GM18498 (cell line): ENCODE data around the gene CNGA3.

Experiments
- ATAC-seq: cut with Tn5 transposase; IDR thresholded peaks from one replicate; pipeline ENCODE4 v1.9.1; 2021; ENCODE audit warnings: mild to moderate bottlenecking, moderate library complexity; ENCODE audit not compliant: unreplicated experiment

CNGA3 gene

DNA sequence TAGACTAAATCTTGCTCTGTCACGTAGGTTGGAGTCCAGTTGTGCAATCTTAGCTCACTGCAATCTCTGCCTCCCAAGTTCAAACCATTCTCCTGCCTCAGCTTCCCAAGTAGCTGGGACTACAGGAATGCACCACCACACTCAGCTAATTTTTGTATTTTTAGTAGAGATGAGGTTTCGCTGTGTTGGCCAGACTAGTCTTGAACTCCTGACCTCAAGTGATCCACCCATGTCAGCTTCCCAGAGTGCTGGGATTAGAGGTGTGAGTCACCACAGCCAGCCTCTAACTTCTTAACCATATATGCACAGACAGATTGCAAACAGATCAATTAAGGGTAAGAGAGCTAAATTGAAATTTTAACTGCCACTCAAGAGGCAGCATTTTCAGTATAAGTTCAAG lies 22.1 kb upstream of the CNGA3 start:
- no peak for ATAC-seq

GRCh38 chr2:98327776-98328175 lies 18.5 kb upstream of the CNGA3 start:
- ATAC-seq = no peak

DNA sequence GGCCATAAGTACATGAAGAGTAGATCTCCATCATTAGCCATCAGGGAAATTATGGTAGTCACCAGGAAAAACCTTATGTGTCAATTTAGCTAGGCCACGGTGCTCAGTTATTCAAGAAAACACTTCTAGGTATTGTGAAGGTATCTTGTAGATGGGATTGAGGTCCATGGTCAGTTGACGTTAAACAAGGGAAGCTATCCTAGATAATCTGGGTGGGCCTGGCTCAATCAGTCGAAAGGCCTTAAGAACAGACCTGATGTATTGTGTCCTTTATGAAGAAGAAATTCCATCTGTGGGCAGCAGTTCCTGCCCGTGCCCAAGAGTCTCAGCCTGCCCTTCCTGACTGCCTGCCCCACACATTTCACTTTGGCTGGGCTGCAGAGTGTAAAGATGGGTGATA lies 16.7 kb upstream of the CNGA3 start:
- no peak for ATAC-seq

GRCh38 chr2:98332989-98333388 lies 13.3 kb upstream of the CNGA3 start:
- no peak for ATAC-seq

GRCh38 chr2:98333922-98334321 lies 12.3 kb upstream of the CNGA3 start:
- no peak for ATAC-seq

GRCh38 chr2:98334439-98335078 lies 11.7 kb upstream of the CNGA3 start:
- ATAC-seq = no peak

DNA sequence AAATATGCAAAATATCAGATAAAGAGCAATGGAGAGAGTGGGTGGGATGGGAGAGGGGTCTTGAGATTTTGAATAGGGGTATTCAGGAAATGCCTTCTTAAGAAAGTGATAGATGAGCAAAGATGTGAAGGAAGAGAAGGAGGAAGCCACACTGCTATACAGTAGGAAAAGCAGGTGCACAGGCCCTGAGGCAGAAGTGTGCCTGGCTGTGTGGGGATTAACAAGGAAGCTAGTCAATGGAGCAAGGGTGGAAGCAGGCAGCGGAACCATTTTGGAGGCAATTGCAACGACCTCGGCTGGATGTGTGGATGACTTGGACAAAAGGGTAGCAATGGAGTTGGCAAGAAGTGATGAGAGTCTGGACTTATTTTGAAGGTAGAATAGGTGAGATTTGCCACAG lies 11.0 kb upstream of the CNGA3 start:
- ATAC-seq = no peak

DNA sequence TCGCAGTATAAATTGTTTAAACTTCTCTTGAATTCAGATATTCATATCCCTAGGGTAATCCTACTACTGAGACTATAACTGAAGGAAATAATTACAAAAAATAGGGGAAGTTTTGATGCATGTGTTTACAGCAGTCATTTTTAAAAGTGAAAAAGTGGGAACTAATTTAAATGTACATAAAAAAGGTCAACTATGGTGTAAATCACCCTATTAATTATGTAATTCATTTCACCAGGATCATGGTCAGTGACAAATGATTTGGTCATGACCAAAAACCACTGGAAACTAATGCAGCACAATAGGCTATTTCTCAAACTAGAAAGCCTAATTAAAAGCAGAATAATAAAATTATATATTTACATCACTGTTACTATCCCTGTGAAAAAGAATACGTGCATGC lies 5.0 kb upstream of the CNGA3 start:
- no peak for ATAC-seq

DNA sequence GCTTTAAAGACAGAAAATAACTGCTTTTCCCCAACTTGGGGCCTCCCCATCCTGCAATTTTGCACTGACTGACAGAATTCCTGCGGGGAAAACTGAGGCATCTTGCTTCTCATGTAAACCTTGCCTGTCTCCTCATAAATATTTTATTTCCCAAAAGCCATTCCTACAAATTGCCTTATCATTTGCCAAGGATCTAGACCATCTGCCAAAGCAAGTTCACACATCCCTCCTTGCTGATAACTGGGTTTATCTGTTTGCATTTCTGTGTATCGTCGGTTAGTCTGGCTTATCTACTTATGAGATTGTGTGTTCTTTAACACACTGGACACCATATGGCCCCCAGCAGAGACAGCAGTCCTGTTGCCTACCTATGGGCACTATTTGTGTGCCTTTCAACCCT lies 3.0 kb upstream of the CNGA3 start:
- ATAC-seq = no peak

DNA sequence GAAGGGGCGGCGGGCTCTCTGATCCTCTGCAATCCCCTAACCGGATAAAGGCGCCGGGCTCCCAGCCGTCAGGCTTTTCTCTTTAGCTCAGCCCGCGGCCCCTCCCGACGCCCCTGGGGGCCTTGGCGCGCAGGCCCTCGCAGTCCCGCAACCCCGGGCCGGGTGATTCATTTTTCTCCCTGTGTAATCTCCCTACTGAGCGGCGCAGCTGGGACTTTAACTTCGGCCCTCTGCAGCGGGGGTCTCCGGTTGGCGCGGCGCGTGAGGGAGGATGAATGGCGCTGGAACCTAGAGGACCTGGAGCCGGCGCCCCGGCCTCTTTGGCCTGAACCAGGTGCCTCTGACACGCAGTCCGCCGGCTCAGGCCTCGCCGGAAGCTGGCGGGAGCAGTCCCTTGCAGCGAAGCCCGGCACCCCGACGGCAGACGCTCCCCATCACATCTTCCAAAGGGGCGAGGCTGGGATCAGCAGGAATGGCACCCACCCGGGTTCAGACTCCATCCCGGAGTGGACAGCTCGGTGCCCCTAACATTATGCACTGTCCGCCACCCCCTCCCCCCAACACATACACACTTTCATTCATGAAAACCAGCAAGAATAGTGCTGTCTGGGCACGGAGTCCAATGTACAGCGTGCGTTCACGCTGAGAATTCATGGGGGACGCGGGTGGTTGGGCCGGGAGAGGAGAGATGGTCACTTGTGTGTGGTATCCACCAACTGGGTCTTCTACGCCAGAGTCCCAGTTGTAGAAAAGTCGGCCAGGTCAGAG lies 1.2 kb downstream of the CNGA3 start:
- ATAC-seq = no peak

GRCh38 chr2:98348066-98348561 lies 1.9 kb downstream of the CNGA3 start:
- no peak for ATAC-seq

DNA sequence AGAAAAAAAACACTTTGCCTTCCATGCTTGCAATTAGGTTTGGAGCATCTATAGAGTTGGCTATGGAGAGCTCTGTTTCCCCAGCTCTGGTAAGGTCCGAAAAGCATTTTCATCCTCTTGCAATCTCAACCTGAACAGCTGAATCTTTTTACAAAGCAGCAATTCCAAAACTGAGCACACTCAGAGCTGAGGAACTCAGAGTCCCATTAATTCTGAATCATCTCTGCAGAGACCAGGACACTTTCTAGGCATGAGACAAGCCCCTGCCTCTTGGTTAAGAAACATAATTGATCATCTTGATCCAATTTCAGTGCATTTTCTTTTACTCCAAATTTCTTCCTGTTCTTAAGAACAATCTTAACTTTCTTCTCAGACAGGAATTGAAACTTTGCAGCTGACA lies 4.2 kb downstream of the CNGA3 start:
- ATAC-seq = no peak

- ATAC-seq = no peak
These were observed 9.6 kb downstream of the CNGA3 start for GRCh38 chr2:98355881-98356280.

- no peak for ATAC-seq
These were observed 10.5 kb downstream of the CNGA3 start for GRCh38 chr2:98356729-98357128.

DNA sequence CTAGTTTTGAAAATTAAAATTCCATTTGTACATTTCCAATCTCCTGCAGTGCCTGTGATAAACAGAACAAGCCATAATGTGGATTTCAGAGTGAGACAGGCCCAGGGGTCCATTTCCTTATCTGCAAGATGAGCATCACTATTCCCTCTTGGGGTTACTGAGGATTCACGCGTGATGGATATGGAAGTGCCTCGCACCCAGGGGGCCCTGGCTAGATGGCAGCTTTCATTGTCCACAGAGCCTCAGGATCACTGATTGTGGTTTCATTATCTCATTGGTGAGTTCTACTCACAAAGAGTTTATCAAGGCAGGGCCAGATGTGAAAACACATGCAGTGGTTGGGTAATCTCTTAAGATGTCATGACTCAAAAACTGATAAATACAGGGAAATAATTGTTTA lies 11.6 kb downstream of the CNGA3 start:
- no peak for ATAC-seq

- ATAC-seq = no peak
These were observed 13.7 kb downstream of the CNGA3 start for GRCh38 chr2:98359986-98360385.

- ATAC-seq = no peak
These were observed 21.5 kb downstream of the CNGA3 start for GRCh38 chr2:98367721-98368120.

DNA sequence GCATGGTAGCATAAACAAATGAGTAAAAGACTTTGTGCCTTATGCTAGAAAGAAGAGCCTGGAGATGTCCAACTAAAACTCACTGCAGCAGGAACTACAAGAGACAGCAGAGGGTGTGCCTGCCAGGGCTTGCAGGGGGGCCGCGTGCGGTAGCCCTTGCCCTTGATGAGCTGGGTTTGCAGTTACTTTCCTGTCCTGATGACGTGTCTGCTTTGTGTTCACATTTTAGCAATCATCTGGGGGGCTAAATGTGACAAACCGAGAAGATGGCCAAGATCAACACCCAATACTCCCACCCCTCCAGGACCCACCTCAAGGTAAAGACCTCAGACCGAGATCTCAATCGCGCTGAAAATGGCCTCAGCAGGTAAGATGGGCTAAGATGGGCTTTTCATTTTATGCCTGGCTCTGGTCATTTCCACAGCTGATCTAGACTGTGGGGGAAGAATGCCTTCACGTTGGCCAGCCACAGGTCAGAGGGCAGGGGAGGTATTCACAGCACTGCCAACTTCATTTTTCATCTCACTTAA lies 23.5 kb downstream of the CNGA3 start:
- no peak for ATAC-seq

DNA sequence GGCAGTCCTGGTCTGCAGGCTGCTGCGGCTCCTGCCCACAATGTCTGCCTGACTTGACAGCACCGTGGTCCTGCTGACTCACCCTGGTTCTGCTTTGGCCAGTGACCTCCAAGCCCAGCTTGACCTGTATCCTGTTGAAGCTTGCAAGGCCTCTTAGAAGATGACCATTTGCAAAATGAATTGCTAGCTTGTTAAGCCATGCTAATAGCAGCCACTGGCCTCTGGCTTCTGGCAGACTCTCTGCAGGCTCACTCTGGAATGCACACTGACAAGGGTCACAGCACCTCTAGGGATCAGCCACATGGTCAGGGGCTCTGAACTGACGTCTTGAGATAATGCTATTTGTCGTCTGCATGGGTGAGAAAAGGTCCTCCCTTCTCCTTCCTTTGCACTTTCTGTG lies 25.9 kb downstream of the CNGA3 start:
- no peak for ATAC-seq

DNA sequence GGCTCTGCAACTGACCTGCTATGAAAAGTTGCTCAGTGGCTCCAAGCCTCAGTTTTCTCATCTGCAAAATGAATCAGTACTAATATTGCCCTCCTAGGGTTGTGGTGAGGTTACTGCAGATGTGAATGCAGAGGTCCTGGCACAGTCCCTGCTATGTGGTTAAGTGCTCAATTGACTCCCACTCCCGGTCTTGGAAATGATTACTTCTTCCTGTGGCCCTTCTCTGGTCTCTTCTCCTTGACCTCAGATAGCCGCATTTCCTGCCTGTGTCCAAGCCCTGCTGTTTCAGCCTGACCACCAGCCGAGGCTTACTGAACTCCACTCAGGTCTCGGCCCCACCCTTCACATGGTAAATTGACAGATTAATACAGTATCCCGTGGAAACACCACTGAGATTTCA lies 26.3 kb downstream of the CNGA3 start:
- no peak for ATAC-seq

- ATAC-seq = no peak
These were observed 28.0 kb downstream of the CNGA3 start for GRCh38 chr2:98374286-98374685.

DNA sequence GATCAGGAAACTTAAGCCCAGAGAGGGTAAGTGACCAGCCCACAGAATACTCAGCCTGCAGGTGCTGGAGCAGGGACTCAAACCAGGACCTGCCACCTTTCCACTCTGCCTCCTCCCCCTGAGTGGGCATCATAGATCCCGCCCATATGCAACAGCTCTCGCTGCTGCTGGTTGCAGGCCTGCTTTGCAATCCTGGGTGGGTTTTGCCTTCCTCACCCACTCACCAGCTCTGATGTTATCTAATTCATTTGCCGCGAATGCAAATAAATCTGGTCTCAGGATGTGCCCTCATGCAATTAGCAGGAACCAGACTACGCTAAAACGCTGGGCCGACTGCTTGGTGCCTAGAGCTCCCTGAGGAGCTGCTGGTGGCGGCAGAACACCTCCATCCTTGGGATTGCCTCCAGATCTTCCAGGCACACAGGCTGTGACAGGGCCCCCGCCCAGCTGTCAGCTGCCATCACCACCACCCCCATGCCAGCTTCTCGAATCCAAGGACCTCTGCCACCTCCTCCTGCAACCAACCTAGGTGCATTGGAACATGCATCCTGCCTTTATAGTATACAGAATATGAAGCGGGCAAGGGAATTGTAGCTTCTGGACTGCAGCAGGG lies 28.8 kb downstream of the CNGA3 start:
- ATAC-seq = no peak
